ENCODE data around the gene GCKR. TPM values are rescaled to one million over a fixed set of nuclear protein-coding genes. Genes with fewer than 3 reads are reported as not detected.

Gene GCKR
- total and polyA plus RNA-seq, 2 experiments from 2014 or later = 7.4 to 7.6 TPM

GRCh38 chr2:27498975-27499374 is 2.3 kb downstream of the GCKR start:
- no peak for DNase-seq (ENCODE audit: low spot score)
- Histone ChIP-seq H3K27ac (no peak overlapping the region), H4K20me1 (ENCODE audit: insufficient read depth, poor library complexity, severe bottlenecking) (no peaks in the 10 kb centered on the region), H3K79me2 (no peaks in the 10 kb centered on the region), H3K9me3 (ENCODE audit: low read depth) (no peaks in the 10 kb centered on the region), H3K4me2 (no peak overlapping the region), H3K27me3 (no peaks in the 10 kb centered on the region), H3K4me1 (ENCODE audit: insufficient read depth) (peaks cover 5% of the 10 kb centered on the region), H3K9me2 (replicated peaks; ENCODE audit: insufficient read depth) (no peaks in the 10 kb centered on the region), H3K36me3 (replicated peaks; ENCODE audit: insufficient read depth, low read depth) (no peaks in the 10 kb centered on the region), H3K4me3 (no peak overlapping the region), H2AFZ (no peak overlapping the region)
- TF ChIP-seq, protein P1, sequence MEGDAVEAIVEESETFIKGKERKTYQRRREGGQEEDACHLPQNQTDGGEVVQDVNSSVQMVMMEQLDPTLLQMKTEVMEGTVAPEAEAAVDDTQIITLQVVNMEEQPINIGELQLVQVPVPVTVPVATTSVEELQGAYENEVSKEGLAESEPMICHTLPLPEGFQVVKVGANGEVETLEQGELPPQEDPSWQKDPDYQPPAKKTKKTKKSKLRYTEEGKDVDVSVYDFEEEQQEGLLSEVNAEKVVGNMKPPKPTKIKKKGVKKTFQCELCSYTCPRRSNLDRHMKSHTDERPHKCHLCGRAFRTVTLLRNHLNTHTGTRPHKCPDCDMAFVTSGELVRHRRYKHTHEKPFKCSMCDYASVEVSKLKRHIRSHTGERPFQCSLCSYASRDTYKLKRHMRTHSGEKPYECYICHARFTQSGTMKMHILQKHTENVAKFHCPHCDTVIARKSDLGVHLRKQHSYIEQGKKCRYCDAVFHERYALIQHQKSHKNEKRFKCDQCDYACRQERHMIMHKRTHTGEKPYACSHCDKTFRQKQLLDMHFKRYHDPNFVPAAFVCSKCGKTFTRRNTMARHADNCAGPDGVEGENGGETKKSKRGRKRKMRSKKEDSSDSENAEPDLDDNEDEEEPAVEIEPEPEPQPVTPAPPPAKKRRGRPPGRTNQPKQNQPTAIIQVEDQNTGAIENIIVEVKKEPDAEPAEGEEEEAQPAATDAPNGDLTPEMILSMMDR (IDR thresholded peaks at IDR 0.05; ENCODE audit: poor library complexity) = no peak
- no peak for TF ChIP-seq EZH2phosphoT487 (IDR thresholded peaks at IDR 0.05; ENCODE audit: low read depth, severe bottlenecking, unreplicated experiment)
- no peak for TF ChIP-seq EZH2 (IDR thresholded peaks at IDR 0.05; ENCODE audit: borderline replicate concordance)
- WGBS (ENCODE audit: low lambda C conversion rate, missing lambda C conversion rate) = 90% methylated on average over 3 of the region's 3 CpGs

GRCh38 chr2:27501042-27501441 is 4.4 kb downstream of the GCKR start:
- no peaks in the 10 kb centered on the region for H3K9me3 ChIP-seq (ENCODE audit: low read depth)
- H2AFZ ChIP-seq = no peak overlapping the region
- H3K27ac ChIP-seq = no peak overlapping the region
- no peaks in the 10 kb centered on the region for H3K79me2 ChIP-seq
- no peak for DNase-seq (ENCODE audit: low spot score)
- peaks cover 5% of the 10 kb centered on the region for H3K4me1 ChIP-seq (ENCODE audit: insufficient read depth)
- H3K27me3 ChIP-seq = no peaks in the 10 kb centered on the region
- no peaks in the 10 kb centered on the region for H4K20me1 ChIP-seq (ENCODE audit: insufficient read depth, poor library complexity, severe bottlenecking)
- no peak overlapping the region for H3K4me2 ChIP-seq
- TF ChIP-seq, protein P1 (IDR thresholded peaks at IDR 0.05; ENCODE audit: poor library complexity) = no peak
- TF ChIP-seq EZH2 (IDR thresholded peaks at IDR 0.05; ENCODE audit: borderline replicate concordance) (no peak), EZH2phosphoT487 (IDR thresholded peaks at IDR 0.05; ENCODE audit: low read depth, severe bottlenecking, unreplicated experiment) (no peak)
- H3K9me2 ChIP-seq (replicated peaks; ENCODE audit: insufficient read depth) = no peaks in the 10 kb centered on the region
- H3K4me3 ChIP-seq = no peak overlapping the region
- no peaks in the 10 kb centered on the region for H3K36me3 ChIP-seq (replicated peaks; ENCODE audit: insufficient read depth, low read depth)

DNA sequence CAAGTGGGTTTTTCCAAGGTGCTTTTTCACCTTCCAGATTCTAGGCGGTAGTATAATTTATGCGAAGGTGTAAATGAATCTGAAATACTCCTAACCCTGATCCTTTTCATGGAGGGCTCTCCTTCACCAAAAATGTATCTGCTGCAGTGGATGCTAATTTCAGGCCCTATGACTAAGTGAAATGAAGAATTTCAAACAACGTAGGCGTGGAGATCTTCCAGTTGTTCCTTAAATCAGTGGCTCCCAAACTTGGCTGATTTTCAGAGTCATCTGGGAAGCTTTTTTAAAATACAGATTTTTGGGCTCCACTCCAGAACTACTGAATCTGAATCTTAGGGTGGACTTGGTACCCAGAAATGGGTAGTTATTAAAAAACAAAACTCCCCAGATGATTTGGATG is 5.5 kb downstream of the GCKR start:
- Histone ChIP-seq H3K4me2 (no peak overlapping the region), H3K79me2 (no peaks in the 10 kb centered on the region), H4K20me1 (ENCODE audit: insufficient read depth, poor library complexity, severe bottlenecking) (no peaks in the 10 kb centered on the region), H3K27ac (no peak overlapping the region), H3K9me2 (replicated peaks; ENCODE audit: insufficient read depth) (no peaks in the 10 kb centered on the region), H3K9me3 (ENCODE audit: low read depth) (no peaks in the 10 kb centered on the region), H3K4me1 (ENCODE audit: insufficient read depth) (peaks cover under 1% of the 10 kb centered on the region), H3K4me3 (no peak overlapping the region), H2AFZ (no peak overlapping the region), H3K27me3 (no peaks in the 10 kb centered on the region), H3K36me3 (replicated peaks; ENCODE audit: insufficient read depth, low read depth) (no peaks in the 10 kb centered on the region)
- no peak for DNase-seq (ENCODE audit: low spot score)
- TF ChIP-seq EZH2phosphoT487 (IDR thresholded peaks at IDR 0.05; ENCODE audit: low read depth, severe bottlenecking, unreplicated experiment) (no peak), EZH2 (IDR thresholded peaks at IDR 0.05; ENCODE audit: borderline replicate concordance) (no peak)
- TF ChIP-seq, protein P1 (IDR thresholded peaks at IDR 0.05; ENCODE audit: poor library complexity) = no peak
- 89% methylated on average over 4 of the region's 4 CpGs for WGBS (ENCODE audit: low lambda C conversion rate, missing lambda C conversion rate)

DNA sequence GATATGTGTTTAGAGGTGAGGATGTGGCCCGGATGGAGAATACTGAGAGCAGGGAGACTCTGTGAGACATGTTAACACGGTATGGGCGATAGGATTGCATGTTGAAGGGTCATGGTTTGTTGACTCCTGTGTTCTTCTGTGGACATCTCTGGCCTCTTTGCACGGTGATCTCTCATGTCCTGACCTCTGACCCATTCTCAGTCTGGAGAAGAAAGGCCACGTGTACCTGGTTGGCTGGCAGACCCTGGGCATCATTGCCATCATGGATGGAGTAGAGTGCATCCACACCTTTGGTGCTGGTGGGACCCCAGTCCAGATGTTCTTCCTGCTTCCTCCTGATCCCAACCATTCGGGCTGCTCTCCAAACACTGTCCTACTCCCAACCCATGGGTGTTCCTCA is 9.9 kb downstream of the GCKR start:
- H3K27me3 ChIP-seq = no peaks in the 10 kb centered on the region
- H3K4me1 ChIP-seq (ENCODE audit: insufficient read depth) = no peaks in the 10 kb centered on the region
- TF ChIP-seq, protein P1 (IDR thresholded peaks at IDR 0.05; ENCODE audit: poor library complexity) = no peak
- TF ChIP-seq EZH2phosphoT487 (IDR thresholded peaks at IDR 0.05; ENCODE audit: low read depth, severe bottlenecking, unreplicated experiment) = no peak
- no peak for TF ChIP-seq EZH2 (IDR thresholded peaks at IDR 0.05; ENCODE audit: borderline replicate concordance)
- H4K20me1 ChIP-seq (ENCODE audit: insufficient read depth, poor library complexity, severe bottlenecking) = no peaks in the 10 kb centered on the region
- no peak overlapping the region for H3K27ac ChIP-seq
- H3K36me3 ChIP-seq (replicated peaks; ENCODE audit: insufficient read depth, low read depth) = no peaks in the 10 kb centered on the region
- H3K9me2 ChIP-seq (replicated peaks; ENCODE audit: insufficient read depth) = no peaks in the 10 kb centered on the region
- H3K4me2 ChIP-seq = no peak overlapping the region
- no peak overlapping the region for H2AFZ ChIP-seq
- no peaks in the 10 kb centered on the region for H3K9me3 ChIP-seq (ENCODE audit: low read depth)
- no peak overlapping the region for H3K4me3 ChIP-seq
- 86% methylated on average over 6 of the region's 6 CpGs for WGBS (ENCODE audit: low lambda C conversion rate, missing lambda C conversion rate)
- H3K79me2 ChIP-seq = no peaks in the 10 kb centered on the region
- DNase-seq (ENCODE audit: low spot score) = no peak
